Right lobe of liver (tissue), 6 donors: Measurements from ENCODE around the gene PNPLA1. TPM values are rescaled to one million over a fixed set of nuclear protein-coding genes. Genes with fewer than 3 reads are reported as not detected.
A peak's percentile ranks its signal among the peaks of the same experiment; 100 is the strongest.

Source experiments
- ATAC-seq, 4 donors: fragments of 200-7000 bp; cut with Tn5 transposase; one replicate each; pipeline ENCODE4 v1.9.1; 2020; ENCODE audit warnings: mild to moderate bottlenecking in 4 of 4, moderate library complexity in 4 of 4
- DNase-seq, 3 donors: peaks; one replicate each; pipeline ENCODE4 v3.0.0-alpha.2; 2020
- H3K27ac ChIP-seq, 3 donors: fragments of 200-600 bp; one replicate each; pipeline ENCODE4 v1.8.0; 2022
- H3K27me3 ChIP-seq, 2 donors: fragments of 200-600 bp; one replicate each; pipeline ENCODE4 v1.8.0; 2022
- H3K36me3 ChIP-seq, 4 donors: fragments of 200-600 bp; sonication (generic) in 1 of 4; one replicate each; pipeline versions ENCODE4 v1.5.1 to v1.8.0; 2017 to 2022; ENCODE audit warnings: control low read depth in 1 of 4
- H3K4me1 ChIP-seq, 4 donors: fragments of 200-600 bp; sonication (generic) in 1 of 4; one replicate each; pipeline versions ENCODE4 v1.5.1 to v1.8.0; 2017 to 2022; ENCODE audit warnings: control low read depth in 1 of 4
- H3K4me3 ChIP-seq, 3 donors: fragments of 200-600 bp; one replicate each; pipeline ENCODE4 v1.8.0; 2022
- H3K9me3 ChIP-seq, 4 donors: fragments of 200-600 bp; sonication (generic) in 1 of 4; one replicate each; pipeline versions ENCODE4 v1.5.1 to v1.8.0; 2017 to 2022; ENCODE audit warnings: control low read depth in 1 of 4
- CTCF ChIP-seq, 4 donors: fragments of 200-600 bp in 3 of 4; fragments of 450-650 bp in 1 of 4; IDR thresholded peaks; one replicate each; pipeline versions ENCODE4 v1.5.1 to v1.8.0; 2016 to 2022; ENCODE audit warnings: antibody characterized with exemption in 4 of 4, mild to moderate bottlenecking in 2 of 4
- POLR2A ChIP-seq: fragments of 450-650 bp; IDR thresholded peaks from one replicate; pipeline ENCODE4 v1.6.1; 2017; ENCODE audit warnings: antibody characterized with exemption, mild to moderate bottlenecking
- WGBS: methylation state at CpG from one replicate; pipeline ENCODE4 v1.1.6; 2018; ENCODE audit warnings: low coverage, low lambda C conversion rate; ENCODE audit not compliant: insufficient coverage; ENCODE audit errors: missing lambda C conversion rate; 5-methylcytosine and 5-hydroxymethylcytosine counted together
- intact Hi-C, 2 donors: fragments of 100-400 bp; cut with DNase I; formaldehyde crosslinking; loops; one replicate each; pipeline versions ENCODE4 v1.11.2 to v1.14.1; 2022
- total RNA-seq, 6 experiments: library from RNA; depleted of rRNA in 2 of 6; stranded (reverse); fragments of >200 nt in 2 of 6; fragmentation: NEBNext Ultra II Directional in 3 of 6; extraction: Animal tissue kit (Norgen Biotek cat#: 25700) in 3 of 6; gene quantifications; one replicate each; pipeline versions ENCODE4 v1.1.0 to v1.2.4, GENCODE V29; 2016 to 2023
- donor health status: DM: no; HTN: yes; CAD: no.
- donor health status: DM: no; HTN: no; CAD: no.
- donor health status: DM: no; HTN: no; CAD: no.
- donor health status: DM: no; HTN: yes; CAD: no.
- donor health status: DM: no; HTN: yes; CAD: no.

PNPLA1 gene
- total RNA-seq, 6 experiments from 2014 or later, result not detected

DNA sequence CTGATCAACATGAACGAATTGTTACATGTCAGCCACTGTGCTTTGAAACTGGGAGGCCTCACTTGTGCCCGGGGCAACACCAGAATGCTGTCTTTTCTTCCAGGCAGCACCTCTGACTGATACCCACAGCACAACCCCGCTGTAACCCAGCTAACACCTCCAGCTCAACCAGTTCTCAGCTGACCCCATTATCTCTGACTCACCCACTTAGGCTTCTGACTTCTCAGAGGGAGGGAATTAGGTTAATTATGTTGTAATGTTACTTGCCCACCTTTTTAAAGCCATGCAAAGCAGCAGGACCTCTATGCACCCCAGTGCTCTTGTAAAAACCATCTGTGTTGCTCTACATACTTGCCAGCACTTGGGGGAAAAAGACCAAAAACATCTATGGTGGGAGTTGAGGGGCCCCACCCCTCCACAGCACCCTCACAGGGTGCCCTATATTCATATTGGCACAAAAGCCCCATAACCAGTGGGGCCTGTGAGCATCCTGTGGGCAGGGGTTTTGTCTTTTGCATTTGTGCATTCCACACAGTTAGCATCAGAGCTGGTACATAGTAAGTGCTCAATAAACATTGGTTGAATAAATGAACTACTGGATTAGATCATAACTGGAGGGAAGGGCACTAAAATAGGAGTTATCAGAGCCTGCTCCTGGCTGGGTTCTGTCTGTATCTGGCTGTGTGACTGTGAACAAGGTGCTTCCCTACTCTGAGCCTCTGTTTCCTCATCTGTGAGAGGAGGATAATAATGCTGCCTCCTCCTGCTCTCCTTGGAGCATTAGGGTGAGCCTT is 44.6 kb downstream of the PNPLA1 start:
- no peaks in the 10 kb centered on the region for H3K36me3 ChIP-seq
- 74% methylated on average over 3 of the region's 3 CpGs for WGBS

DNA sequence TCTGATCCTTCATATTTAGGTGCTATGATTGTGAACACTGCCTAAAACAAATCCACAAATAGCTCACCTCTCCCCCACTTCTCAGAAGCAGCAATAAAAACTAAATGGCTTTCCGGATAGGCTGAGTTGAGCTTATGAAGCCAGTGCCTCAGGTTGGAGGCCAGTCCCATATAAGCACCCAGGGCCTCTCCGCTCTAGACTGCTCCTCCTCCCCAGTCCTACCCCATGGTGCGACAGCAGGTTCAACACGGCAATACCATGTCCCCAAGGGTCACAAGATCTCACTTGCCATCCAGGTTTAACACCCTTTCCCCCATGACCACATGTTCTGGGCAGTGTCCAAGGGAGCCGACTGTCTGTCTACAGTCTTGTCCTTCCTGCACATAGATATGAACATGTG is 46.1 kb downstream of the PNPLA1 start:
- no peak overlapping the region for H3K4me3 ChIP-seq
- ATAC-seq (no peak), DNase-seq (no peak)
- 87% methylated on average over 4 of the region's 5 CpGs for WGBS
- H3K27me3 ChIP-seq, result no peaks in the 10 kb centered on the region
- no peaks in the 10 kb centered on the region for H3K9me3 ChIP-seq
- no peak for TF ChIP-seq CTCF (IDR thresholded peaks at IDR 0.05)
- TF ChIP-seq POLR2A, result no peak
- intact Hi-C loops, result no loop called here
- H3K36me3 ChIP-seq, result no peaks in the 10 kb centered on the region
- H3K4me1 ChIP-seq, result no peaks in the 10 kb centered on the region
- no peak overlapping the region for H3K27ac ChIP-seq

More for the DNA sequence above, 44.6 kb downstream of the PNPLA1 start:
- no peak for DNase-seq
- intact Hi-C loops, result no loop called here
- Histone ChIP-seq H3K9me3 (no peaks in the 10 kb centered on the region), H3K27me3 (no peaks in the 10 kb centered on the region), H3K4me3 (no peak overlapping the region), H3K4me1 (no peaks in the 10 kb centered on the region), H3K27ac (no peak overlapping the region)
- ATAC-seq, result no peak
- TF ChIP-seq POLR2A, result no peak
- no peak for TF ChIP-seq CTCF (IDR thresholded peaks at IDR 0.05)

- no peaks in the 10 kb centered on the region for H3K4me1 ChIP-seq
- no peak overlapping the region for H3K27ac ChIP-seq
- no peaks in the 10 kb centered on the region for H3K36me3 ChIP-seq
- TF ChIP-seq POLR2A (no peak), CTCF (IDR thresholded peaks at IDR 0.05) (no peak)
- WGBS, result 87% methylated on average over 2 of the region's 2 CpGs
- H3K27me3 ChIP-seq, result no peaks in the 10 kb centered on the region
- H3K9me3 ChIP-seq, result no peaks in the 10 kb centered on the region
- ATAC-seq (no peak), DNase-seq (no peak)
- H3K4me3 ChIP-seq, result no peak overlapping the region
- intact Hi-C loops, result no loop called here
Observed at GRCh38 chr6:36317623-36318022, 47.8 kb downstream of the PNPLA1 start.

- Histone ChIP-seq H3K4me3 (no peak overlapping the region), H3K36me3 (no peaks in the 10 kb centered on the region), H3K4me1 (no peaks in the 10 kb centered on the region), H3K27me3 (no peaks in the 10 kb centered on the region), H3K9me3 (no peaks in the 10 kb centered on the region), H3K27ac (no peak overlapping the region)
- WGBS, result 50% methylated on average over 4 of the region's 6 CpGs
- TF ChIP-seq POLR2A (no peak), CTCF (IDR thresholded peaks at IDR 0.05) (no peak)
- ATAC-seq (peak; percentile 44 to 80 (median 54)), DNase-seq (no peak)
- intact Hi-C loops, result no loop called here
Observed at GRCh38 chr6:36318690-36319435, 49.0 kb downstream of the PNPLA1 start.
